GM19395 (cell line): ENCODE measurements around the gene PRKCZ.

ENCODE experiments used
- ATAC-seq: cut with Tn5 transposase; IDR thresholded peaks from one replicate; pipeline ENCODE4 v1.9.1; 2021; ENCODE audit warnings: mild to moderate bottlenecking, moderate library complexity; ENCODE audit not compliant: unreplicated experiment

PRKCZ gene

DNA sequence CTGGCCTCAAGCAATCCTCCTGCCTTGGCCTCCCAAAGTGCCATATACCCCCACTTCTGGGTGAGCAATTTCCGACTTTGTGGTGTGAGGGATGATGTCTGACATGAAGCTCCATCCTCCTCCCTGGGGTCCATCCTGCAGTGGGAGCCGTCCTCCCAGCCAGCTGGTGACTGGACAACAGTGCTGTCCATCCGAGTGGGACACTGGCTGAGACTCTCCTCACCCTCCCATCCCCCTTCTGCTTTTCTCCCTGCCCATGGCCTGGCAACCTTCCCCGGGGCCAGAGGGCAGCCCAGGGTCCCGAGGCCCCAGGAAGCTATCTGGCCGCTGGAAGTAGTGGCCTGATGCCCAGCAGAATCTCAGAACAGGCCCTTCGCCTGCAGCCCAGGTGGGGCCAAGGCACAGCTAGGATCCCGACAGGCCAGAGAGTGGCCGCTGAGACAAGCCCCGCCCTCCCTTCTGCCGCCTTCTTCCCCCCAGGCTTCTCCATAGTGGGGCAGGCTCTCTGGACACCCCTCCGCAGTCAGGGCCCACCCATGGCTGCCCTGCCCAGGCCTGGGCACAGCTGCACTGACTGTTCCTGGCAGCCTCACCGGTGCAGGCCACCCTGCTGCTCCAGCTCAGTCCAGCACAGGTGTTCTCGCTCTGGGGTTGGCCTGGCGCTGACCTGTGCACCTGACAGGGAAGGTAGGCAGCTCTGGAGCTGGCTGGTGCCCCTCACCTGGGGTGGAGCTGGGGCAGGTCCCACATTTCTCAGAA is 152.8 kb downstream of the PRKCZ start:
- no peak for ATAC-seq

DNA sequence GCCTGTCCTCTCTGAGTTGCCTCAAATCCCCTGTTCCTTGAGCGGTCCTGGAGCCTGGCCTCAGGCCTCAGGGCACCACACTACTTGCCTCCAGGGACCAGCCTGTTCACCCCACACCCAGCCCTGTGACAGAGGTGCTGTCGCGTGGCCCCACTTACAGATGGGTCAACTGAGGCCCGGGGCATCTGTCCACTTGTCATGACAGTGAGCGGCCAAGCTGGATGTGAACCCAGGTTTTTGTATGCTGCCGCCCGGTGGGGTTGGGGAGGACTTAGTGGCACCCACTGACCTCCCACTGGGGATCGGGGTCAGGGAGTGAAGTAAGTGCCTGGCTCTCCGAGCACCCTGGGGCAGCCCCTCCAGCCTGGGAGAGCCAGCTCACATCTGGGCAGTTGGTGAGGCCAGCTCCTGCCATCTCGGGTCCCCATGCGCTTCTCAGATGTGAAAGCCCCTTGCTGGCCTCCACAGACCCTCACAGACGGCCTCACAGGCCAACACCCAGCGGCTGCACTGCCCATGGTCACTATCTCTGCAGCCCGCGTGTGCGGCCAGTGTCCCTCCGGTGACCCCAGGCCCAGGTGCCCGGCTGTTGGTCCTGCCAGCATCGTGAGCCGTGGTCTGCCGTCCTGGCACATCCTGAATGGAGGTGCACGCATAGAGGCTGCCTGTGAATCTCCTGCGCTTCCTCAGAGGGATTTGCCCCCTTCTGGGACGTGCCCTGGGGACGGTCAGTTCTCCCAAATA is 153.6 kb downstream of the PRKCZ start:
- ATAC-seq = no peak

DNA sequence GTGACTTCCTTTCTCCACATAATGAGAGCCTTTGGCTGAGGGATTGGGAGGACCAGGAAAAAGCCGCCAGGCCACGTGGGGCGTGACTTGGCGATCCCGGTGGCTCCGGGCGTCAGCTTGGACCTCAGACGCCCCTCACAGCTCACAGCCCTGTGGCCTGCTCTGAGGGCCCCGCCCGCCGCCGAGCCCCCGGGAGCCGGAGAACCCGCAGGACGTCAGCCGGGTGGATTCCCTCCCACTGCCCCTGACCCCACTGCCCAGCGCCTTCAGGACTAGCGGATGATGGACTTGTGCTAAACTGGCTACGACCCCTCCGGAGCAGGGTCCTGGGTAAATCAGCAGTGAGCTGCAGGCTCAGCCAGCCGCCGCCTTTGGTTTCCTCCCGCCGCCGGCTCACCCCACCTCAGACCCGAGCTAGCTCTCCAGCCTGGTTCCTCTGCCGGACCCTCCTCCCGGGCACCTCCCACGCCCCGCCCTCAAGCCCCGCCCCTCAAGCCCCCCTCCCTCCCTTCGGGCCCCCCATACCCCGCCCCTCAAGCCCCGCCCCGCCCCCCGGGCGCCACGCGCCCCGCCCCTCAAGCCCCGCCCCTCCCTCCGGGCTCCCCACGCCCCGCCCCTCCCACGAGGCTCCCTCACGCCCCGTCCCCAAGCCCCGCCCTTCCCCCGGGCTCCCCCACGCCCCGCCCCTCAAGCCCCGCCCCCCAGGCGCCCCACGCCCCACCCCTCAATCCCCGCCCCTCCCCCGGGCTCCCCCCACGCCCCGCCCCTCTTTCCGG is 154.4 kb downstream of the PRKCZ start:
- no peak for ATAC-seq

DNA sequence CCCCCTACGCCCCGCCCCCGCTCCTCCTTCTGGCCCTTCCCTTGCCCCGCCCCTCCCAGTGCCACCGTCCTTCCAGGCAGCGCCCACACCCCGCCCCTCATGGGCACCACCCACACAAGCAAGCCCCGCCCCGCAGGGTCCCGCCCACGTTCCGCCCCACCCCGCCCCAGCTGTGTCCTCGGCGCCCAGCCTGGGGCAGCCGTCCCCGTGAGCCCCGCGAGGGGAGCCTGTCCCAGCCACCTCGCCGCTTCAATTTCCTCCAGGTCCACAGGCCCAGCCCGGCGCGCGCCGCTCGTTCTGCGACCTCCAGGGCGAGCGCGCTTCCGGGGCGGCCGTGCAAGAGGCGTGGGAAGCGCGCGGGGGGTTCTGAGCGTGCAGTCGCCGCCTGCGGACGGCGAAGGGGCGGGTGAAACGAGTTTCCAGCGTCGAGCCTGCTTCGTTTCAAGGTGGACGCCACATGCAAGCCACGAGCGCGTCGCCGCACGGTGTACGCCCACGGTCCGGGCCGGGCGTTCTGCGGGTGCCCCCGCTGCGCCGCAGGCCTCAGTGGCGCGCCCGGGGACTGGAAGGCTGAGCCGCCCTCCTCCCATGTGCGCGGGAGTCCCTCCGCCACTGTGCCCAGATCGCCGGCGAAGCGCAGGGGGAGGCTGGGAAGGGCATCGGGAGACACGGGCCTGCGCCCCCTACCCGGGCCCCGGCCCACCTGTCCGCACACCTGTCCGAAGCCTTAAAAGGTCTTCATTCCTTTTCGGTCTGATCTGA is 155.2 kb downstream of the PRKCZ start:
- ATAC-seq = peak; percentile 49

- no peak for ATAC-seq
Observed at GRCh38 chr1:2206813-2207487, 156.7 kb downstream of the PRKCZ start.

DNA sequence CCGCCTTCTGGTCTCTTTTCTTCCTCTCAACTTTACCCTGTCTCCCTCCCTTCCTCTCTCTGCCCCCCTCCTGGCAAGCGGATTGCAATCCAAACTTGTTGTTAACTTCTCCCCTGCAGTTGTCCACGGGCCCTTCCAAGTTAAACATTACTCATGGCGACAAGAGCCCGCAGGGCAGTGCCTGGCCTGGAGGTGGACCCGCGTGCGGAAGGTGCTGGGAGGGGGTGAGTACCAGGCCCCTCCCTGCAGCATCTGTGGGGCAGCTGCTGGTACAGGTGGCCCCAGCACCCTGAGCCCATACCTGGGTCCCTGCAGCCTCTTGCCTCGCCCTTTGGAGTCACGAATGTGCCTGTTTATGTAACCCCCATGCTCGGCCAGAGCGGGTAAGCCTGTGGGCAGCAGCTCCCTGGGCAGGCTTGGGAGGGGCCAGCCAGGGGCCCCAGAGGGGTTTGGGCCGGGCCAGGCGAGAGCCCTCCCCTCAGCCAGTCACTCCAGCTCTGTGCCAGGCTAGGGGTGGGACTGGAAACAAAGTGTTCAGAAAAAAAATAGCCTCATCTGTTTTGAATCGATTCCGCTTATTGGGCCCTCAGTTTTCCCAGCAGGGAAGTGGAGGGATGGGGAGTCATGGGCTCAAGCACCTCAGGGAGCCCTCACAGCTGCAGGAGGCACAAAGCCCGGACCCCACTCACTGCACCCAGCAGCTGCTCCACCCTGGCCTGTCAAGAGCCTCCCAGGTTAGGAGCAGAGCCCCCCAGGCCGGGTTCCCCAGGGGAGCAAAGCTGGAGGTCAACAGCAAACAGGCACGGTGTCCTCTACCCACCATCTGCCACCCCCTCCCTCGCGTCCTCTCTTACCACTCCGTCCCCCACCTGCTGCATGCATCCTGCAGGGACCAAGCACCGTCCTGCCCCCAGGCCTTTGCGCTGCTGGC is 158.4 kb downstream of the PRKCZ start:
- ATAC-seq = no peak

DNA sequence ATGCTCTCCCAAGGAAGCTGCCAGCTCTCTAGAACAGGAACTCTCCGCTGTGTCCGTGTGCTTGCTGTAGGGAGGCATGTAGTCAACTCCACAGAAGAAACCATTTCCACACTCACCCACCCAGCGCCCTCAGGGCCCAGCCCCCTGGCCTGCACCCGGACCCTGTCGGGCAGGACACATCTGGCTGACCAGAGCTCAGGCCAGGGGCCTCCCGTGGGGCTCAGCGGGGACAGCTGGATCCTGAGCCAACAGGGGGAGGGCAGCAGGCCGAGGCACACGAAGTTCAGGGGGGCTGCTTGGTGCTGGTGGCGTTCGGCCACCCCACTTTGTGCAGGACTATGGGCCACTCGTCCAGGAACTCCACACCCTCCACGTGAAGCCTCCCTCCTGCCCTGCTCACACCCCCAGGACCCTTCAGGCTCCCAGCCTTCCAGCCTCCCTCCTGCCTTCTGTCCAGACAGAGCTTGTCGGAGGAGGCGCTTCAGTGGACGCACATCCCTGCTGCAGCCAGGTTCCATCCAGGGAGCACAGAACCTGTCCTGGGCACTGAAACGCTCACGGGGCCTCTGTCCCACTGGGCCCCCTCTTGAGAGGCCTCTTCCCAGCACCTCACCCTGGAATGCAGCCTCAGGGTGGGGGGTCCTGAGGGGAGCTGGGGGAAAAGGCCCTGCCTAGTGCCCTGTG is 159.3 kb downstream of the PRKCZ start:
- no peak for ATAC-seq

- no peak for ATAC-seq
Observed at GRCh38 chr1:2210084-2210653, 160.0 kb downstream of the PRKCZ start.

DNA sequence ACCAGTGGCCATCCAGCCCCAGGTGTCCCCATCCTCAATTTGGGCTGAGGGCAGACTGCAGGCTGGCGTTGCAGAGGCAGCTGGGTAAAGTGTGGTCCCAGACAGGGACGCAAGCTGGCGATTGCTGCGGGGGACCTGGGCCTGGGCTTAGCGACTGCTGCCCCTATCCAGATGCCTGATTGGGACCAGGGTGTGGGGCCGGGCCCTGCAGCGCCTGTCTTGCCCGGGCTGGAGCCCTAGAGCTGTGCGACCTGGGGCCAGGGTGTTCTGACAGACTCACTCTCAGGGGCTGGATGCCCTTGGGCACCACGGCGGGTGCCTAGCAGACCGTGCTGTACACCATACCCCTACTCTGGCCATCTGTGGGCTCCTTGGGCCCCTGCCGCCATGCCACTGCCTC is 160.6 kb downstream of the PRKCZ start:
- ATAC-seq = no peak

- no peak for ATAC-seq
Observed at GRCh38 chr1:2212274-2212531, 162.0 kb downstream of the PRKCZ start.

- no peak for ATAC-seq
Observed at GRCh38 chr1:2212532-2213491, 162.6 kb downstream of the PRKCZ start.

DNA sequence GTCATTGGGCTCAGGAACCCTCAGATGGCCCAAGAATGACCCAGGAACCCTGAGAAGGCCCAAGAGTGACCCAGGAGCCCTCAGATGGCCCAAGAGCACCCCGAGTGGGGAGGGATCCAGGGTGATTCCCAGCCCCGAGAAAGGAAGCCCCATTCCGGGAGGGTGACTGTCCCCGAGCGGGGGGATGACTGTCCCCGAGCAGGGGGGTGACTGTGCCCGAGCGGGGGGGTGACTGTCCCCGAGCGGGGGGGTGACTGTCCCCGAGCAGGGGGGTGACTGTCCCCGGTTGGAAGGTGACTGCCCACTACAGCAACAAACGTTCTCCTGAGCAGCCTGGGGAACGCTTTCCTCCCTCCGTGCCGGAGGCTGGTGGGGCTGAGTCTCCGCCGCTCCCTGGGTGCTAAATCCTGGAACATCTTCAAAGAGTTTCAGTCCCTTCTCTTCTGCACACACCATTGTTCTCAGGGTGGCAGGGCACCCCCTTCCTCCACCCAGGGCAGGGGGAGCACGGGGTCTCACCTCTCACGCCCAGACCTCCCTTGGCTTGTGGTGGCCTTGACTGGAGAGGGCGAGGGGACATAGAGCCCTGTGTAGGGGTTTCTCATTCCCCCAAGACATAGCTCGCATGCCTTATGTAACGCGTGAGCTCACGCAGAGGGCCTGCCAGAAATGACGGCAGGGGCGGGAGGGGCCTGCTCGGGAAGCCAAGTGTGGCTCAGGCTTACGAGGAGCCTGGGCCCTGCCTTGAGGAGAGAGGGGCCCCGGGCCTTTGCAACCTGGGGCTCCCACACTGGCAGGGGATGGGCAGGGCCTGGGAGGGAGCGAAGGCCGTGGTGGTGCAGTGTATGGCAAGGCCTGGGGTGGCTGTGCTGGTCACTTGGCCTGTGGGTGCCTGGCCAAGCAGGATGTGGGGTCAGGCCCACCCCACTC is 163.6 kb downstream of the PRKCZ start:
- ATAC-seq = no peak

- ATAC-seq = no peak
Observed at GRCh38 chr1:2214541-2215241, 164.5 kb downstream of the PRKCZ start.

DNA sequence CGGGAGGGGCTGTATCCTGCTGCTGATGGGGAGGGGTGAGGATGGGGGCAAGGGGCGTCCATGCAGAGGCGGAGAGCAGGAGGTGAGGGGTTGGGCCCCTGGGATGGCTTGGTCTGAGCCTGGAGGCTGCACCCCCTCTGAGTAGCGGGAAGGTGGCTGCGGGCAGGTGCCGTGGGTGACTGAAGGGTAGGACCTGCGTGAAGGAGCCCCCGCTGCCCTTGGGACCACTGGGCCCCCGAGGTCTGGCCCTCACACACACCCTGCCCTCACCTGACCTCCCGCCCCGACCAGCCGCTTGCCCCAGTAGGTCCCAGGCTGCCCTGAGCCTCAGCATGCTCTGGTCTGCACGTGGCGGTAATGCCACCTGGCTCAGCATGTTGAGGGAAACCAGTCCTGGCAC is 165.1 kb downstream of the PRKCZ start:
- no peak for ATAC-seq

GRCh38 chr1:2215909-2216766 is 165.9 kb downstream of the PRKCZ start:
- no peak for ATAC-seq
